A673 (cell line): ENCODE results near the gene ATP2B3. TPM values are rescaled to one million over a fixed set of nuclear protein-coding genes. Genes with fewer than 3 reads are reported as not detected.

ENCODE experiments used
- BruUV-seq: library from RNA; stranded (reverse); fragments of 400-500 nt; replicated peaks from 2 replicates; lab custom pipeline; 2021; lab: Mats Ljungman, UMichigan
- CTCF ChIA-PET: fragments of 300-600 bp; sonication (Branson Sonifier 250); formaldehyde crosslinking; loops from one replicate; lab custom pipeline; 2022; ENCODE audit warnings: antibody characterized with exemption; lab: Charles Lee
- POLR2A ChIA-PET: fragments of 300-600 bp; sonication (Branson Sonifier 250); formaldehyde crosslinking; loops from one replicate; lab custom pipeline; 2022; ENCODE audit warnings: antibody characterized with exemption; ENCODE audit not compliant: low non-redundant PET; lab: Charles Lee
- DNase-seq: peaks from one replicate; pipeline ENCODE4 v3.0.0-alpha.2; 2015; ENCODE audit warnings: low spot score
- H3K27ac ChIP-seq: fragments of 200-600 bp; sonication (generic); 2 replicates; pipeline ENCODE4 v1.5.1; 2016; ENCODE audit warnings: mixed run types, low read depth, mild to moderate bottlenecking, mixed read lengths, antibody characterized with exemption, low read length; ENCODE audit not compliant: poor library complexity, severe bottlenecking
- H3K27me3 ChIP-seq: fragments of 200-600 bp; sonication (generic); replicated peaks from 2 replicates; pipeline ENCODE4 v1.6.1; 2017; ENCODE audit warnings: mixed run types, low read depth, mild to moderate bottlenecking, mixed read lengths, antibody characterized with exemption, low read length; ENCODE audit not compliant: insufficient read depth, poor library complexity
- H3K36me3 ChIP-seq: fragments of 200-600 bp; sonication (generic); 2 replicates; pipeline ENCODE4 v1.6.1; 2016; ENCODE audit warnings: mixed run types, mild to moderate bottlenecking, mixed read lengths, antibody characterized with exemption, low read length; ENCODE audit not compliant: insufficient read depth, poor library complexity, severe bottlenecking
- H3K4me1 ChIP-seq: fragments of 200-600 bp; sonication (generic); 2 replicates; pipeline ENCODE4 v1.6.1; 2017; ENCODE audit warnings: mixed run types, mild to moderate bottlenecking, mixed read lengths, antibody characterized with exemption, low read length; ENCODE audit not compliant: insufficient read depth, poor library complexity, severe bottlenecking
- H3K4me3 ChIP-seq: fragments of 200-600 bp; sonication (generic); 2 replicates; pipeline ENCODE4 v1.5.1; 2016; ENCODE audit warnings: low read depth, mixed run types, mild to moderate bottlenecking, mixed read lengths, low read length; ENCODE audit not compliant: poor library complexity, severe bottlenecking
- H3K9me3 ChIP-seq: fragments of 200-600 bp; sonication (generic); 2 replicates; pipeline ENCODE4 v1.6.1; 2016; ENCODE audit warnings: mixed run types, low read depth, mild to moderate bottlenecking, mixed read lengths, antibody characterized with exemption, low read length; ENCODE audit not compliant: poor library complexity, severe bottlenecking
- EZH2 ChIP-seq: fragments of 200-600 bp; sonication (generic); IDR thresholded peaks from 2 replicates; pipeline ENCODE4 v1.6.1; 2017; ENCODE audit warnings: borderline replicate concordance, low read depth, mild to moderate bottlenecking, mixed read lengths, antibody characterized with exemption, low read length; ENCODE audit not compliant: poor library complexity, severe bottlenecking
- intact Hi-C: fragments of 100-400 bp; cut with micrococcal nuclease; formaldehyde crosslinking; loops from one replicate; pipeline ENCODE4 v1.10.0; 2022; ENCODE audit not compliant: unreplicated experiment
- total RNA-seq: library from RNA; stranded (reverse); gene quantifications from 2 replicates; pipeline ENCODE4 v1.2.3, GENCODE V29; 2021
- TF ChIP-seq, protein P1 (sequence below): fragments of 300-800, 200-600 bp; sonication (generic); conservative IDR thresholded peaks from 2 replicates; pipeline ENCODE4 v1.5.1; 2017; ENCODE audit warnings: low read depth, mild to moderate bottlenecking, antibody characterized with exemption, low read length, moderate library complexity, mixed read lengths

ATP2B3 gene
- total RNA-seq, 1 experiment from 2014 or later: 0.11 TPM

DNA sequence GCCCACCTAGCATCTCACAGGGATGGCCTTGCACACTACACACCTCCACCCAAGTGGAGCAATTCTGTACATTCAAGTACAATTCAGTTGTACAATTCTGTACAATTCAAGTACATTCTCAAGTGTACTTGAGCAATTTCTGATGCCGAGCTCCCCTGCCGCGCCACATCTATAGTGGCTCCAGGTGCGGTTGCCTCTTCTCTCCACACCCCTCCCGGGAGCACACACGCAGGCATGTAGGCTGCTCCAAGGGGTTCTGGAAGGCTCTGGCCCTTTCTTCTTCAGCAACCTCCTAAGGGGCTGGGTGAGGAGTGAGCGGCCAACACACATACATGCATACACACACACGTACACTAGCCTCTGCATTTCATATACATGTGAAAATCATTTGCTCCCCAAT, 110.7 kb downstream of the ATP2B3 start:
- no TSS peak for BruUV-seq
- CTCF ChIA-PET: no interaction called here
- DNase-seq: no peak
- Histone ChIP-seq H3K9me3 (no peaks in the 10 kb centered on the region), H3K27ac (no peak overlapping the region), H3K36me3 (no peaks in the 10 kb centered on the region), H3K27me3 (no peaks in the 10 kb centered on the region), H3K4me3 (no peak overlapping the region), H3K4me1 (no peaks in the 10 kb centered on the region)
- POLR2A ChIA-PET: no interaction called here
- TF ChIP-seq EZH2: no peak
- TF ChIP-seq, protein P1, sequence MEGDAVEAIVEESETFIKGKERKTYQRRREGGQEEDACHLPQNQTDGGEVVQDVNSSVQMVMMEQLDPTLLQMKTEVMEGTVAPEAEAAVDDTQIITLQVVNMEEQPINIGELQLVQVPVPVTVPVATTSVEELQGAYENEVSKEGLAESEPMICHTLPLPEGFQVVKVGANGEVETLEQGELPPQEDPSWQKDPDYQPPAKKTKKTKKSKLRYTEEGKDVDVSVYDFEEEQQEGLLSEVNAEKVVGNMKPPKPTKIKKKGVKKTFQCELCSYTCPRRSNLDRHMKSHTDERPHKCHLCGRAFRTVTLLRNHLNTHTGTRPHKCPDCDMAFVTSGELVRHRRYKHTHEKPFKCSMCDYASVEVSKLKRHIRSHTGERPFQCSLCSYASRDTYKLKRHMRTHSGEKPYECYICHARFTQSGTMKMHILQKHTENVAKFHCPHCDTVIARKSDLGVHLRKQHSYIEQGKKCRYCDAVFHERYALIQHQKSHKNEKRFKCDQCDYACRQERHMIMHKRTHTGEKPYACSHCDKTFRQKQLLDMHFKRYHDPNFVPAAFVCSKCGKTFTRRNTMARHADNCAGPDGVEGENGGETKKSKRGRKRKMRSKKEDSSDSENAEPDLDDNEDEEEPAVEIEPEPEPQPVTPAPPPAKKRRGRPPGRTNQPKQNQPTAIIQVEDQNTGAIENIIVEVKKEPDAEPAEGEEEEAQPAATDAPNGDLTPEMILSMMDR: no peak
- intact Hi-C loops: no loop called here

- H3K36me3 ChIP-seq: no peaks in the 10 kb centered on the region
- no peak overlapping the region for H3K27ac ChIP-seq
- H3K4me3 ChIP-seq: no peak overlapping the region
- no peaks in the 10 kb centered on the region for H3K27me3 ChIP-seq
- no TSS peak for BruUV-seq
- ChIA-PET POLR2A (no interaction called here), CTCF (no interaction called here)
- TF ChIP-seq, protein P1: no peak
- TF ChIP-seq EZH2: no peak
- intact Hi-C loops: no loop called here
- no peaks in the 10 kb centered on the region for H3K4me1 ChIP-seq
- DNase-seq: no peak
- no peaks in the 10 kb centered on the region for H3K9me3 ChIP-seq
These were observed 111.2 kb downstream of the ATP2B3 start for GRCh38 chrX:153628665-153629064.

GRCh38 chrX:153631346-153631745, 113.9 kb downstream of the ATP2B3 start:
- H3K27ac ChIP-seq: no peak overlapping the region
- no peaks in the 10 kb centered on the region for H3K9me3 ChIP-seq
- H3K4me1 ChIP-seq: no peaks in the 10 kb centered on the region
- H3K36me3 ChIP-seq: no peaks in the 10 kb centered on the region
- intact Hi-C loops: no loop called here
- no peaks in the 10 kb centered on the region for H3K27me3 ChIP-seq
- no peak overlapping the region for H3K4me3 ChIP-seq
- ChIA-PET POLR2A (no interaction called here), CTCF (no interaction called here)
- DNase-seq: no peak
- TF ChIP-seq, protein P1: no peak
- no peak for TF ChIP-seq EZH2
- BruUV-seq: no TSS peak
